HepG2 (cell line): Measurements from ENCODE around the gene SOBP. TPM values are rescaled to one million over a fixed set of nuclear protein-coding genes. Genes with fewer than 3 reads are reported as not detected.

Source experiments
- HNF1A ChIP-seq, 2 experiments: sonication (generic) in 1 of 2; formaldehyde crosslinking in 1 of 2; IDR thresholded peaks; 2 replicates each; pipeline versions ENCODE4 v1.4.0 to v1.6.1; 2016 to 2020; ENCODE audit warnings: borderline replicate concordance in 1 of 2, low read depth in 1 of 2, mild to moderate bottlenecking in 1 of 2, missing genetic modification reagents in 1 of 2
- MAFK ChIP-seq, 2 experiments: IDR thresholded peaks in 1 of 2; conservative IDR thresholded peaks in 1 of 2; 2 replicates each; pipeline ENCODE4 v1.6.1; 2011; ENCODE audit warnings: improper control_type of control experiment in 2 of 2, low read length in 2 of 2
- TAF1 ChIP-seq: sonication (generic); formaldehyde crosslinking; IDR thresholded peaks from 2 replicates; pipeline ENCODE4 v1.4.0; 2020; ENCODE audit warnings: missing genetic modification reagents
- TCF7L2 ChIP-seq: IDR thresholded peaks from 2 replicates; pipeline ENCODE4 v1.6.1; 2011; ENCODE audit warnings: mild to moderate bottlenecking, low read depth, low read length, moderate library complexity
- ZBTB46 ChIP-seq: sonication (generic); formaldehyde crosslinking; IDR thresholded peaks from 2 replicates; pipeline ENCODE4 v1.4.0; 2020; ENCODE audit warnings: mild to moderate bottlenecking, missing genetic modification reagents, borderline replicate concordance
- ZFP82 ChIP-seq: sonication (generic); formaldehyde crosslinking; IDR thresholded peaks from 2 replicates; pipeline ENCODE4 v1.5.1; 2020; ENCODE audit warnings: mild to moderate bottlenecking, missing genetic modification reagents, borderline replicate concordance
- ZHX2 ChIP-seq, 2 experiments: sonication (generic) in 1 of 2; formaldehyde crosslinking in 1 of 2; IDR thresholded peaks; 2 replicates each; pipeline versions ENCODE4 v1.6.1 to v1.9.0; 2014 to 2022; ENCODE audit warnings: antibody characterized with exemption in 1 of 2, borderline replicate concordance in 1 of 2, inconsistent platforms in 1 of 2, low read depth in 1 of 2, missing genetic modification reagents in 1 of 2
- ZKSCAN8 ChIP-seq: IDR thresholded peaks from 2 replicates; pipeline ENCODE4 v1.6.1; 2016; ENCODE audit warnings: borderline replicate concordance, missing genetic modification reagents, missing compliant biosample characterization
- ZNF143 ChIP-seq: sonication (generic); formaldehyde crosslinking; IDR thresholded peaks from 2 replicates; pipeline ENCODE4 v1.4.0; 2020; ENCODE audit warnings: missing genetic modification reagents
- ZNF740 ChIP-seq: sonication (generic); formaldehyde crosslinking; IDR thresholded peaks from 2 replicates; pipeline ENCODE4 v1.4.0; 2020; ENCODE audit warnings: missing genetic modification reagents
- ZNF800 ChIP-seq: sonication (generic); formaldehyde crosslinking; IDR thresholded peaks from 2 replicates; pipeline ENCODE4 v1.4.0; 2020; ENCODE audit warnings: missing genetic modification reagents
- polyA plus RNA-seq, 8 experiments: library from polyadenylated mRNA; depleted of rRNA in 3 of 8; stranded (reverse) in 7 of 8; unstranded in 1 of 8; fragments of >200 nt; fragmentation: Illumina TruSeq in 4 of 8; extraction: Trizol in 4 of 8; gene quantifications; 2 replicates each; pipeline versions ENCODE4 v1.2.1 to v1.2.3, GENCODE V29; 2011 to 2016; ENCODE audit warnings: low read depth in 4 of 8, missing spikeins in 1 of 8, mixed read lengths in 1 of 8; ENCODE audit not compliant: insufficient read depth in 1 of 8
- total RNA-seq, 5 experiments: library from RNA; depleted of rRNA; stranded (reverse); fragments of >200 nt; fragmentation: Illumina TruSeq; extraction: Trizol; gene quantifications; 2 replicates each; pipeline ENCODE4 v1.2.3, GENCODE V29; 2016; ENCODE audit warnings: low read depth in 1 of 5

The SOBP gene
- total and polyA plus RNA-seq, 2 of the 13 experiments (the other 11 are each of a cell fraction or from before 2014, with no cell fraction given): 1.5 to 6.9 TPM

GRCh38 chr6:107459283-107460082 is 30.4 kb upstream of the SOBP start, which contains the start of gene PDSS2 (continued):
- TF ChIP-seq ZFP82 (peak; percentile 76; the same call in 1 of the 2 replicates), HNF1A (IDR thresholded peaks at IDR 0.05; ENCODE audit: low read depth) (no peak), HNF1A (CRISPR knock-in tag; IDR thresholded peaks at IDR 0.05; ENCODE audit: borderline replicate concordance) (peak; percentile 78; the same call in 1 of the 2 replicates), MAFK (conservative IDR thresholded peaks at IDR 0.05 in 1 of 2, IDR thresholded peaks at IDR 0.05 in 1 of 2; ENCODE audit: low read length in 2 of 2) (no peak), TCF7L2 (no peak), ZHX2 (IDR thresholded peaks at IDR 0.05; ENCODE audit: low read depth) (peak; percentile 49; the same call in 1 of the 2 replicates), ZHX2 (CRISPR knock-in tag; IDR thresholded peaks at IDR 0.05; ENCODE audit: borderline replicate concordance) (no peak), ZNF800 (CRISPR knock-in tag) (no peak; the same call in 1 of the 2 replicates), ZNF143 (CRISPR knock-in tag) (no peak), TAF1 (CRISPR knock-in tag) (peak; percentile 89), ZBTB46 (CRISPR knock-in tag) (peak; percentile 89; the same call in 1 of the 2 replicates), ZNF740 (0 out of 2 replicates have a peak, but pooled peaks have one; percentile 56), ZKSCAN8 (CRISPR knock-in tag) (peak; percentile 47; the same call in 1 of the 2 replicates)
